GM20431 (cell line): ENCODE data around the gene LAMA2.
"Not testable (repeated sequence)": the region's sequence is repeated elsewhere in the genome, so short reads cannot be mapped to it uniquely, and the experiment has no call there.

Source experiments
- in situ Hi-C: fragments of 300-500 bp; cut with MseI, MboI; formaldehyde crosslinking; loops from one replicate; pipeline ENCODE4 v1.15.0; 2020; ENCODE audit warnings: low sequenced_read_pairs; ENCODE audit not compliant: unreplicated experiment

The LAMA2 gene

GRCh38 chr6:129006724-129007514, 124.0 kb downstream of the LAMA2 start:
- in situ Hi-C loops = no loop called here

- in situ Hi-C loops = no loop called here
Measured at GRCh38 chr6:129007701-129008373, 124.9 kb downstream of the LAMA2 start.

GRCh38 chr6:129008591-129008990, 125.7 kb downstream of the LAMA2 start:
- in situ Hi-C loops = no loop called here

GRCh38 chr6:129009851-129010250, 126.9 kb downstream of the LAMA2 start:
- in situ Hi-C loops = no loop called here

- in situ Hi-C loops = no loop called here
Measured at GRCh38 chr6:129014302-129014701, 131.4 kb downstream of the LAMA2 start.

GRCh38 chr6:129015721-129016120, 132.8 kb downstream of the LAMA2 start:
- in situ Hi-C loops = no loop called here

- in situ Hi-C loops = no loop called here
Measured at GRCh38 chr6:129016844-129017243, 133.9 kb downstream of the LAMA2 start.

GRCh38 chr6:129022011-129022553, 139.1 kb downstream of the LAMA2 start:
- in situ Hi-C loops = no loop called here

GRCh38 chr6:129026601-129027000, 143.7 kb downstream of the LAMA2 start:
- in situ Hi-C loops = no loop called here

GRCh38 chr6:129029778-129030177, 146.8 kb downstream of the LAMA2 start:
- in situ Hi-C loops = no loop called here

- in situ Hi-C loops = no loop called here
Measured at GRCh38 chr6:129030215-129030614, 147.3 kb downstream of the LAMA2 start.

- in situ Hi-C loops = no loop called here
Measured at GRCh38 chr6:129031051-129031599, 148.2 kb downstream of the LAMA2 start.

GRCh38 chr6:129032602-129033001, 149.7 kb downstream of the LAMA2 start:
- in situ Hi-C loops = no loop called here

- in situ Hi-C loops = no loop called here
Measured at GRCh38 chr6:129033180-129033579, 150.2 kb downstream of the LAMA2 start.

- in situ Hi-C loops = no loop called here
Measured at GRCh38 chr6:129033581-129033980, 150.6 kb downstream of the LAMA2 start.

GRCh38 chr6:129041563-129041962, 158.6 kb downstream of the LAMA2 start:
- in situ Hi-C loops = no loop called here

GRCh38 chr6:129046526-129046925, 163.6 kb downstream of the LAMA2 start:
- in situ Hi-C loops = no loop called here

GRCh38 chr6:129047834-129048233, 164.9 kb downstream of the LAMA2 start:
- in situ Hi-C loops = no loop called here

GRCh38 chr6:129050086-129050485, 167.1 kb downstream of the LAMA2 start:
- in situ Hi-C loops = no loop called here

- in situ Hi-C loops = not testable (repeated sequence)
Measured at GRCh38 chr6:129053143-129053542, 170.2 kb downstream of the LAMA2 start.

GRCh38 chr6:129055796-129056195, 172.9 kb downstream of the LAMA2 start:
- in situ Hi-C loops = no loop called here
